Measurements from ENCODE around the gene AASS.

DNA sequence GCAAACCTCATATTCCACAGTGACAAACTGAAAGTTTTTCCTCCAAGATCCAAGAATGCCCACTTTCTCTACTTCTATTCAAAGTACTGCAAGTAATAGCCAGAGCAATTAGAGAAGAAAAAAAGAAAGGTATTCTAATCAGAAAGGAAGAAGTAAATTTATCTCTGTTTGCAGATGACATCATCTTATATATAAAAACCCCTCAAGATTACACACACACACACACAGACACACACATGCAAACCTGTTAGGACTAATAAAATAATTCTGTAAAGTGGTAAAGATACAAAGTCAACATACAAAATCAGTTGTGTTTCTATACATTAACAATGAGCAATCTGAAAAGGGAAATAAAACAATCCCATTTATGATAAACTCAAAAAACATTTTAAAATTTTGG lies 44.7 kb upstream of the AASS start:
- TF ChIP-seq, protein P1, sequence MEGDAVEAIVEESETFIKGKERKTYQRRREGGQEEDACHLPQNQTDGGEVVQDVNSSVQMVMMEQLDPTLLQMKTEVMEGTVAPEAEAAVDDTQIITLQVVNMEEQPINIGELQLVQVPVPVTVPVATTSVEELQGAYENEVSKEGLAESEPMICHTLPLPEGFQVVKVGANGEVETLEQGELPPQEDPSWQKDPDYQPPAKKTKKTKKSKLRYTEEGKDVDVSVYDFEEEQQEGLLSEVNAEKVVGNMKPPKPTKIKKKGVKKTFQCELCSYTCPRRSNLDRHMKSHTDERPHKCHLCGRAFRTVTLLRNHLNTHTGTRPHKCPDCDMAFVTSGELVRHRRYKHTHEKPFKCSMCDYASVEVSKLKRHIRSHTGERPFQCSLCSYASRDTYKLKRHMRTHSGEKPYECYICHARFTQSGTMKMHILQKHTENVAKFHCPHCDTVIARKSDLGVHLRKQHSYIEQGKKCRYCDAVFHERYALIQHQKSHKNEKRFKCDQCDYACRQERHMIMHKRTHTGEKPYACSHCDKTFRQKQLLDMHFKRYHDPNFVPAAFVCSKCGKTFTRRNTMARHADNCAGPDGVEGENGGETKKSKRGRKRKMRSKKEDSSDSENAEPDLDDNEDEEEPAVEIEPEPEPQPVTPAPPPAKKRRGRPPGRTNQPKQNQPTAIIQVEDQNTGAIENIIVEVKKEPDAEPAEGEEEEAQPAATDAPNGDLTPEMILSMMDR (conservative IDR thresholded peaks at IDR 0.05; ENCODE audit: low read depth, low read length) = no peak
- TF ChIP-seq EZH2 (IDR thresholded peaks at IDR 0.05; ENCODE audit: borderline replicate concordance, low read depth, low read length, poor library complexity, severe bottlenecking) = no peak

Data from A673 (cell line).